Brain microvascular endothelial cell (primary cell): ENCODE measurements around the gene AP3B1.

Experiments used
- DNase-seq: peaks from one replicate; pipeline ENCODE4 v3.0.0-alpha.2; 2020
- H3K27ac ChIP-seq: fragments of 250-450 bp; sonication (Bioruptor Pico); 2 replicates; pipeline ENCODE4 v1.5.1; 2020; ENCODE audit warnings: mild to moderate bottlenecking, moderate library complexity
- H3K27me3 ChIP-seq: fragments of 250-450 bp; sonication (Bioruptor Pico); replicated peaks from 2 replicates; pipeline ENCODE4 v1.5.1; 2020; ENCODE audit warnings: mild to moderate bottlenecking
- H3K36me3 ChIP-seq: fragments of 250-450 bp; sonication (Bioruptor Pico); replicated peaks from 2 replicates; pipeline ENCODE4 v1.5.1; 2020; ENCODE audit warnings: mild to moderate bottlenecking
- H3K4me3 ChIP-seq: 2 replicates; pipeline ENCODE4 v1.5.1; 2011; ENCODE audit warnings: low read depth, mild to moderate bottlenecking, control low read depth, low read length, moderate library complexity
- in situ Hi-C: cut with HindIII; loops from 2 replicates; pipeline ENCODE4 v1.10.0; 2017; ENCODE audit warnings: low sequenced_read_pairs, low pct_ligation_motif_present
- TF ChIP-seq, protein P1 (sequence below): IDR thresholded peaks from 2 replicates; pipeline ENCODE4 v1.5.1; 2011; ENCODE audit warnings: low read depth, mild to moderate bottlenecking, moderate library complexity, low read length, control low read depth, inconsistent platforms; ENCODE audit errors: missing control alignments

Gene AP3B1

DNA sequence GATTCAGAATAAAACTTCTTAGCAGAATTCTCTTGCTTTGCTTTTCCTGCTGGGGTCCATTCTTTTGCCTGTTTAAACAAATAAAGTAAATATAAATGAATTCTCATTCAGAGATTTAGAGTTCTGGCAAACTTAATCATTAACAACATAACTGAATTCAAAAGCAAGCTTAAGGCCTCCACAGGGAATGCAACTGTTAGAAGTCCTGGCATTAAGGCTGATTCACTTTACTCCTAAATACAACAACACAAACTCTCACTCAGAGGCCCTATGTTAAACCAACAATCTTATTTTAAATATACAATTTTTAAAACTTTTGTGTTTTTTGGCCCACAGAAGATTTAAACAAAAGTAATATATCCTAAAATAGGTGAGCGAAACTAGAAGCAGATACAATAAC lies 178.3 kb downstream of the AP3B1 start:
- Histone ChIP-seq H3K27me3 (no peaks in the 10 kb centered on the region), H3K4me3 (no peak overlapping the region), H3K27ac (no peak overlapping the region), H3K36me3 (peaks cover 13% of the 10 kb centered on the region)
- no peak for DNase-seq
- TF ChIP-seq, protein P1, sequence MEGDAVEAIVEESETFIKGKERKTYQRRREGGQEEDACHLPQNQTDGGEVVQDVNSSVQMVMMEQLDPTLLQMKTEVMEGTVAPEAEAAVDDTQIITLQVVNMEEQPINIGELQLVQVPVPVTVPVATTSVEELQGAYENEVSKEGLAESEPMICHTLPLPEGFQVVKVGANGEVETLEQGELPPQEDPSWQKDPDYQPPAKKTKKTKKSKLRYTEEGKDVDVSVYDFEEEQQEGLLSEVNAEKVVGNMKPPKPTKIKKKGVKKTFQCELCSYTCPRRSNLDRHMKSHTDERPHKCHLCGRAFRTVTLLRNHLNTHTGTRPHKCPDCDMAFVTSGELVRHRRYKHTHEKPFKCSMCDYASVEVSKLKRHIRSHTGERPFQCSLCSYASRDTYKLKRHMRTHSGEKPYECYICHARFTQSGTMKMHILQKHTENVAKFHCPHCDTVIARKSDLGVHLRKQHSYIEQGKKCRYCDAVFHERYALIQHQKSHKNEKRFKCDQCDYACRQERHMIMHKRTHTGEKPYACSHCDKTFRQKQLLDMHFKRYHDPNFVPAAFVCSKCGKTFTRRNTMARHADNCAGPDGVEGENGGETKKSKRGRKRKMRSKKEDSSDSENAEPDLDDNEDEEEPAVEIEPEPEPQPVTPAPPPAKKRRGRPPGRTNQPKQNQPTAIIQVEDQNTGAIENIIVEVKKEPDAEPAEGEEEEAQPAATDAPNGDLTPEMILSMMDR = no peak
- in situ Hi-C loops = no loop called here

DNA sequence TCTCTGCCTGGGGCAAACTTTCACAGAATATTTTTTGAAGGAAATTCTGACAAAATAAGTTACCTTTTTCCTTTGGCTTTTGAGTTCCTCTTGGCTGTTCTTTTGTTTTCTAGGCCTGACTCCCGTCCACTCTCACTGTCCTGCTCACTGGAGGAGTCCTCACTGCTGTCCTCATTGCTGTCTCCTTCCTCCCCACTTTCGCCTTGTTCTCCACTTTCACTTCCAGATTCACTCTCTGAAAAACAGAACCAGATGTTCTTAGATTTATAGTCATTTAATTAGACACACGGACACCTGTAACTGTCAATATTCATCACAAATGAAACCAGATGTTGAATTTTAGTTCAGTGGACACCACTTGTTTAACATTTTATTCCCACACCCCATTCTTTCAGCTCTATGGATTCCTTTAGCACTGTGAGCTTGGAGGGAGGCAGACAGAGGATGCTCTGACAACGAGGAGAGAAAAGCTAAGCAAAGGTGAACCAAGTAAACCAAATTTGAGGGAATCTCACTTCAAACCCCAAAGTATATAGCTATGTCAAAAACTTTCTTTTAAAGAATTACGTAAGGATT lies 180.7 kb downstream of the AP3B1 start:
- Histone ChIP-seq H3K27ac (no peak overlapping the region), H3K4me3 (no peak overlapping the region)
- in situ Hi-C loops = no loop called here

DNA sequence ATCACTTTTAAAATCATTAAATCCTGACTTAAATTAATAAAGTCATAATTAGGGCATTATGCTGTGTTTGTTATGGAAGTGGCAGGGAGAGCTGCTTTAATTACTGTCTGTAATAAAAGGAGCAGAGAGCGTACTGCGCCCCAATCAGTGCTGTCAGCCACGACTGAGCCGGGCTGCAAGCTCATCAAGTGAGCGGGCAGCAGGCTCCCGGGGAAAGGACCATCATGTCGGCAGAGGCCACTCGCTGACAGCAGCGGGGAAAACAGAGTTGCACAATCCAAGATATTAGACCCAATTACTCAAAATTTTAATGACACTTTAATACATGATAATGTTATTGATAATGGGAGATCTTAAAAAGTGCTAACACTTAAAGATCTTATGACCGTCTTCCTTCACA lies 181.6 kb downstream of the AP3B1 start:
- no peak overlapping the region for H3K4me3 ChIP-seq
- H3K27me3 ChIP-seq = no peaks in the 10 kb centered on the region
- peaks cover 13% of the 10 kb centered on the region for H3K36me3 ChIP-seq
- in situ Hi-C loops = no loop called here
- H3K27ac ChIP-seq = no peak overlapping the region
- TF ChIP-seq, protein P1 = no peak
- DNase-seq = no peak

More for the DNA sequence above, 180.7 kb downstream of the AP3B1 start:
- Histone ChIP-seq H3K27me3 (no peaks in the 10 kb centered on the region), H3K36me3 (peaks cover 13% of the 10 kb centered on the region)
- no peak for DNase-seq
- TF ChIP-seq, protein P1 = no peak

DNA sequence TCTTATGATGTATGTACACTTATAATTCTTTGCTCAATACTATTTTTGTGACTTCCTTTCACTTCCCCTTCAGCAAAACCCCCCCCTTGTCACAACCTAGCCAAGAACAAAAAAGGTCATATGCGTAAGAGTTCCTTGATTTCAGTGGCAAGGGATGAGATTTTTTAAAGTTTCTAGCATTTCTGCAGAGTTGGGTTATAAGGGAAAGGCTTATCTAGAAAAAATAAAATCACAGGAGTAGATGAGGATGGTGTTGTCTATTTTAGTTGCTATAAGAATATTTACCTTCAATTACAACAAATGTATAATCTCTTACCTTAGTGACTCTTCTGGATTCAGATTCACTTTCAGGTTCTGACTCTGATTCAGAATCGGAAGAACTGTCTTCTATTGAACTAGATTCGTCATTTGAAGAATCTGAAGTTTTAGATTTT lies 184.6 kb downstream of the AP3B1 start:
- TF ChIP-seq, protein P1 = no peak
- in situ Hi-C loops = no loop called here
- DNase-seq = no peak
- Histone ChIP-seq H3K4me3 (no peak overlapping the region), H3K27ac (no peak overlapping the region), H3K27me3 (no peaks in the 10 kb centered on the region), H3K36me3 (peaks cover 11% of the 10 kb centered on the region)

DNA sequence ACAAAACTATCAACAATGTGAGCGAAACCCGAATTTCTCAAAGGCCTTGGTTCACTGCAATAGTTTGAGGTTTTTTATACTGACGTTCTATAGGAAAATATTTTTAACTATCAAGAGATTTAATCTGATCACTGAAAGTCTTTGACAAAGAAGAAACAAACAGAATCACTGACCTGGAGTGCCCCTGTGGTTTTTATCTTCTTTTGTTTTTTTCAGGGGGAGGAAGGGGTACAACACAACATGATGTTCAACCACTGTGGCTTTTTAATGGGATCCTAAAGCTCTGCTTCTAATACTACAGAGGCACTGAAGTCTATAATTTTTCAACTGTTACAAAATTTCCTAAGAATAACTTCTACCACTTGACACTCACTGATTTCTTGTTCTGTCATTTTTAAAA lies 185.9 kb downstream of the AP3B1 start:
- in situ Hi-C loops = no loop called here
- no peak overlapping the region for H3K4me3 ChIP-seq
- no peaks in the 10 kb centered on the region for H3K27me3 ChIP-seq
- H3K36me3 ChIP-seq = peaks cover 7% of the 10 kb centered on the region
- TF ChIP-seq, protein P1 = no peak
- no peak overlapping the region for H3K27ac ChIP-seq
- DNase-seq = no peak
